Measurements from ENCODE around the gene WDR72.

WDR72 gene

GRCh38 chr15:53512029-53512428 lies 247.4 kb downstream of the WDR72 start:
- TF ChIP-seq TOX (CRISPR knock-in tag; IDR thresholded peaks at IDR 0.05; ENCODE audit: borderline replicate concordance), result no peak
- no peak for TF ChIP-seq CSDC2 (CRISPR knock-in tag; IDR thresholded peaks at IDR 0.05)
- no peak for TF ChIP-seq GLIS3 (CRISPR knock-in tag; IDR thresholded peaks at IDR 0.05)
- TF ChIP-seq ESRRG (CRISPR knock-in tag; IDR thresholded peaks at IDR 0.05), result no peak
- no peak for TF ChIP-seq ZNF8 (CRISPR knock-in tag; IDR thresholded peaks at IDR 0.05)
- TF ChIP-seq ISL1 (CRISPR knock-in tag; IDR thresholded peaks at IDR 0.05), result no peak
- no peak for TF ChIP-seq ZNF70 (CRISPR knock-in tag; IDR thresholded peaks at IDR 0.05)
- TF ChIP-seq RARB (CRISPR knock-in tag; IDR thresholded peaks at IDR 0.05), result no peak
- no peak for TF ChIP-seq ARNTL (CRISPR knock-in tag; IDR thresholded peaks at IDR 0.05; ENCODE audit: borderline replicate concordance, low read depth)
- TF ChIP-seq TCF4 (CRISPR knock-in tag; IDR thresholded peaks at IDR 0.05; ENCODE audit: borderline replicate concordance), result no peak
- no peak for TF ChIP-seq ZNF565 (CRISPR knock-in tag; conservative IDR thresholded peaks at IDR 0.05; ENCODE audit: low read depth)
- TF ChIP-seq CREB5 (CRISPR knock-in tag; IDR thresholded peaks at IDR 0.05; ENCODE audit: low read depth), result no peak
- ATAC-seq, result no peak

GRCh38 chr15:53511175-53511574 lies 248.3 kb downstream of the WDR72 start:
- TF ChIP-seq ZFP3 (CRISPR knock-in tag; IDR thresholded peaks at IDR 0.05), result no peak
- no peak for TF ChIP-seq TCF4 (CRISPR knock-in tag; IDR thresholded peaks at IDR 0.05; ENCODE audit: borderline replicate concordance)
- no peak for TF ChIP-seq ZNF8 (CRISPR knock-in tag; IDR thresholded peaks at IDR 0.05)
- TF ChIP-seq BACH2 (CRISPR knock-in tag; IDR thresholded peaks at IDR 0.05; ENCODE audit: borderline replicate concordance), result no peak
- TF ChIP-seq CSRNP3 (CRISPR knock-in tag; IDR thresholded peaks at IDR 0.05), result no peak
- no peak for TF ChIP-seq TSHZ2 (CRISPR knock-in tag; IDR thresholded peaks at IDR 0.05)
- no peak for TF ChIP-seq POU6F1 (CRISPR knock-in tag; IDR thresholded peaks at IDR 0.05; ENCODE audit: borderline replicate concordance, low read depth)
- TF ChIP-seq GLIS3 (CRISPR knock-in tag; IDR thresholded peaks at IDR 0.05), result no peak
- TF ChIP-seq PPARA (CRISPR knock-in tag; IDR thresholded peaks at IDR 0.05; ENCODE audit: borderline replicate concordance), result no peak
- TF ChIP-seq TOX (CRISPR knock-in tag; IDR thresholded peaks at IDR 0.05; ENCODE audit: borderline replicate concordance), result no peak
- no peak for TF ChIP-seq ZNF70 (CRISPR knock-in tag; IDR thresholded peaks at IDR 0.05)
- TF ChIP-seq ISL1 (CRISPR knock-in tag; IDR thresholded peaks at IDR 0.05), result no peak
- TF ChIP-seq CREB5 (CRISPR knock-in tag; IDR thresholded peaks at IDR 0.05; ENCODE audit: low read depth), result no peak
- TF ChIP-seq ARNTL (CRISPR knock-in tag; IDR thresholded peaks at IDR 0.05; ENCODE audit: borderline replicate concordance, low read depth), result no peak
- TF ChIP-seq RARB (CRISPR knock-in tag; IDR thresholded peaks at IDR 0.05), result no peak
- no peak for TF ChIP-seq CSDC2 (CRISPR knock-in tag; IDR thresholded peaks at IDR 0.05)
- no peak for ATAC-seq

- TF ChIP-seq TOX (CRISPR knock-in tag; IDR thresholded peaks at IDR 0.05; ENCODE audit: borderline replicate concordance) (no peak), ZNF70 (CRISPR knock-in tag; IDR thresholded peaks at IDR 0.05) (no peak), ZNF8 (CRISPR knock-in tag; IDR thresholded peaks at IDR 0.05) (no peak), TSHZ2 (CRISPR knock-in tag; IDR thresholded peaks at IDR 0.05) (no peak)
- ATAC-seq, result no peak
Measured at GRCh38 chr15:53506370-53506769, 253.1 kb downstream of the WDR72 start.

Data from SK-N-SH treated with all-trans-retinoic acid at 6 μM for 48 hours (cell line).